Pancreas (tissue), 10 donors: ENCODE results near the gene SIAH2. TPM values are rescaled to one million over a fixed set of nuclear protein-coding genes. Genes with fewer than 3 reads are reported as not detected.

ENCODE experiments used
- ATAC-seq, 4 donors: fragments of 200-7000 bp; cut with Tn5 transposase; one replicate each; pipeline versions ENCODE4 v1.8.0 to v1.9.1; 2020; ENCODE audit warnings: mild to moderate bottlenecking in 4 of 4, moderate library complexity in 4 of 4
- DNase-seq, 6 donors: peaks; one replicate each; pipeline ENCODE4 v3.0.0-alpha.2; 2020
- FAIRE-seq: peaks from 2 replicates; lab custom pipeline; 2012; peaks lifted over from hg19 to GRCh38; lab: Jason Lieb, UNC
- H3K27ac ChIP-seq, 4 donors: fragments of 200-600 bp; sonication (generic); 1 replicate in 3 of 4; 2 replicates in 1 of 4; pipeline versions ENCODE4 v1.5.0 to v1.8.0; 2020
- H3K27me3 ChIP-seq, 4 donors: fragments of 200-600 bp; one replicate each; pipeline ENCODE4 v1.8.0; 2021
- H3K36me3 ChIP-seq, 3 donors: fragments of 200-600 bp; sonication (generic) in 1 of 3; one replicate each; pipeline versions ENCODE4 v1.5.0 to v1.8.0; 2020 to 2021
- H3K4me1 ChIP-seq, 3 donors: fragments of 200-600 bp; one replicate each; pipeline ENCODE4 v1.8.0; 2021
- H3K4me3 ChIP-seq, 4 donors: fragments of 200-600 bp; sonication (generic) in 2 of 4; one replicate each; pipeline versions ENCODE4 v1.5.0 to v1.8.0; 2020 to 2021
- H3K9me3 ChIP-seq, 4 donors: fragments of 200-600 bp; one replicate each; pipeline ENCODE4 v1.8.0; 2021
- CTCF ChIP-seq, 4 donors: fragments of 200-600 bp; sonication (generic) in 3 of 4; IDR thresholded peaks; one replicate each; pipeline versions ENCODE4 v1.5.0 to v1.8.0; 2021; ENCODE audit warnings: antibody characterized with exemption in 4 of 4
- WGBS, 2 donors: extraction: QIAGEN DNeasy Blood & Tissue Kit; methylation state at CpG; one replicate each; pipeline ENCODE4 v1.1.7; 2013; 5-methylcytosine and 5-hydroxymethylcytosine counted together
- intact Hi-C, 3 donors: fragments of 100-400 bp; cut with DNase I; formaldehyde crosslinking; loops; one replicate each; pipeline versions ENCODE4 v1.11.1 to v1.14.2; 2022
- polyA plus RNA-seq, 2 donors: library from polyadenylated mRNA; stranded (reverse); fragments of 200-250 nt; gene quantifications; one replicate each; pipeline ENCODE4 v1.2.3, GENCODE V29; 2013
- total RNA-seq, 6 donors: library from RNA; stranded (reverse); fragmentation: NEBNext Ultra II Directional in 4 of 6; extraction: Animal tissue kit (Norgen Biotek cat#: 25700) in 4 of 6; gene quantifications; one replicate each; pipeline versions ENCODE4 v1.2.1 to v1.2.4, GENCODE V29; 2021 to 2023
- donor health status: healthy with polysubstance abuse.
- donor health status: DM: no; HTN: no; CAD: no; lungs with moderate emphysema.
- donor health status: DM: no; HTN: no; CAD: no.
- donor health status: control.
- donor health status: control.
- donor health status: Bipolar disorder and iron deficiency.
- donor health status: DM: yes; HTN: yes; CAD: no.
- donor health status: DM: no; HTN: no; CAD: no.
- donor health status: DM: no; HTN: no; CAD: no.
- donor health status: DM: yes; HTN: yes; CAD: no.

SIAH2 gene
- total and polyA plus RNA-seq, 8 donors: 5.5 to 14.9 (median 13.1) TPM

DNA sequence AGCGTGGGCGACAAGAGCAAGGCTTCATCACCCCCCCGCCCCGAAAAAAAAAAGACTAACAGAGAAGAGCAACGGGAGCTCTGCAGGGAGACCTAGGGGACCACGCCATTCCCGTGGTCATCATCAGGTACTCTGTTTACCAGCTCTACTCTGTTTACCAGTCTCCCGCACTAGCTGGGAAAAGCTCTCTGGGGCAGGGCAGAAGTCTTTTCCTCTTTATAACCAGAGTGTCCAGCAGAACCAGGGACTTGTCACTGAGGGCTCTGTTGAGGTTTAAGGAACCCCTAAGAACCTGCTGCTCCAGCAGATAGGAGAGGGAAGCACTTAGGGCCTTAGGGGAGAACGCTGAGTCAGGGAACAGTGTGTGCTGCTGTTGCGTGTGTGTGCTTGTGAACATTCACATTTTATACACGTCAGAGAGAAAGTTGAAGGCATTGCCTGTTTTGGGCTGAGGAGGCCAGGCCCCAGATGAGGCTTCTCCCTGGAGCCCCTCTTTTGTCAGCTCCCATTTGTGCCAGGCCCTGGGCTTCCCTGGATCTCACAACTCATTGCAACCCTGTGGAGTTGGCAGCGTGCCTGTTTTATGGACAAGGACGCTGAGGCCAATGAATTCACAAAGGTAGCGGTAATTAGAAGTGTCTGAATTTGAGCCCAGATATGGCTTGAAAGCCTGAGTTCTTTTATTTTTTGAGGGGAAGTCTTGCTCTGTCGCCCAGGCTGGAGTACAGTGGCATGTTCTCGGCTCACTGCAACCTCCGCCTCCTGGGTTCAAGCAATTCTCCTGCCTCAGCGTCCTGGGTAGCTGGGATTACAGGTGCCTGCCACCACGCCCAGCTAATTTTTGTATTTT is 35.1 kb downstream of the SIAH2 start:
- ATAC-seq: peak in 3 of 4 donors; percentile 60 to 70 (median 69)
- FAIRE-seq: no peak
- no peaks in the 10 kb centered on the region for H3K9me3 ChIP-seq
- H3K27me3 ChIP-seq: no peaks in the 10 kb centered on the region
- DNase-seq: no peak
- 84 to 86% methylated on average over 19 of the region's 19 CpGs for whole genome bisulfite sequencing, 2 donors
- no peak for TF ChIP-seq CTCF (IDR thresholded peaks at IDR 0.05)
- H3K4me3 ChIP-seq: no peak overlapping the region
- intact Hi-C loops: loop anchor here in 2 of 3 donors (10.0 kb wide), 3 partner anchors 57 to 427 kb away; no protein-coding TSS in a partner anchor
- no peaks in the 10 kb centered on the region for H3K36me3 ChIP-seq
- H3K4me1 ChIP-seq: peaks cover 0 to 4% (median 4%) of the 10 kb centered on the region in 3 donors
- H3K27ac ChIP-seq: no peak overlapping the region

DNA sequence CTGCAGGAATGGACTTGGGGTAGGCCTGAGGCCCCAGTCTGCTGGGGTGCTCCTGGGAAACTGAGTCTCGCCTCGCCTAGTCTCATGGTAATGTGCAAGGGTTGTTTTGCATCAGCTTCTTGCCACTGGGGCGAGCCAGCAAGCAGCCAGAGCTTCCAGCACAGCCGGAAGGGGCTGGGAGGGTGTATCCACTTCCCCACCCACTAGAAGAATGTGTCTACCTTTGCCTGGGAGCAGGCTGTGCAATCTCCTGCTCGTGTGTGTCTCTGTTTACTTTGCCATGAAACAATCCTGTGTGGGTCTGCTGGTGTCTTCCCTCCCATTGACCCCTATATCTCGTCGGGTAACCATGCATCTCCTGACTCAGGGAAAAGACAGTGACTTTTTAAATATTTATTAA is 37.4 kb downstream of the SIAH2 start:
- Histone ChIP-seq H3K27ac (no peak overlapping the region), H3K4me3 (no peak overlapping the region), H3K36me3 (no peaks in the 10 kb centered on the region), H3K27me3 (no peaks in the 10 kb centered on the region), H3K9me3 (no peaks in the 10 kb centered on the region), H3K4me1 (peaks cover 0 to 4% (median 4%) of the 10 kb centered on the region in 3 donors)
- intact Hi-C loops: loop anchor here in 2 of 3 donors (10.0 kb wide), 3 partner anchors 59 to 429 kb away; no protein-coding TSS in a partner anchor
- 83 to 86% methylated on average over 7 of the region's 7 CpGs for WGBS, 2 donors
- DNase-seq (no peak), ATAC-seq (peak in 1 of 4 donors; percentile 24), FAIRE-seq (no peak)
- no peak for TF ChIP-seq CTCF (IDR thresholded peaks at IDR 0.05)

GRCh38 chr3:150723946-150724345 is 39.0 kb downstream of the SIAH2 start:
- Histone ChIP-seq H3K9me3 (no peaks in the 10 kb centered on the region), H3K4me3 (no peak overlapping the region), H3K36me3 (no peaks in the 10 kb centered on the region), H3K4me1 (peaks cover 0 to 4% (median 0%) of the 10 kb centered on the region in 3 donors), H3K27ac (no peak overlapping the region), H3K27me3 (no peaks in the 10 kb centered on the region)
- FAIRE-seq (no peak), DNase-seq (no peak), ATAC-seq (peak in 2 of 4 donors; percentile 23 to 30)
- WGBS, 2 donors: 78 to 83% methylated on average over 6 of the region's 6 CpGs
- no peak for TF ChIP-seq CTCF (IDR thresholded peaks at IDR 0.05)
- intact Hi-C loops: loop anchor here in 2 of 3 donors (5.0 to 10.0 kb wide), 4 partner anchors 61 to 431 kb away; no protein-coding TSS in a partner anchor

DNA sequence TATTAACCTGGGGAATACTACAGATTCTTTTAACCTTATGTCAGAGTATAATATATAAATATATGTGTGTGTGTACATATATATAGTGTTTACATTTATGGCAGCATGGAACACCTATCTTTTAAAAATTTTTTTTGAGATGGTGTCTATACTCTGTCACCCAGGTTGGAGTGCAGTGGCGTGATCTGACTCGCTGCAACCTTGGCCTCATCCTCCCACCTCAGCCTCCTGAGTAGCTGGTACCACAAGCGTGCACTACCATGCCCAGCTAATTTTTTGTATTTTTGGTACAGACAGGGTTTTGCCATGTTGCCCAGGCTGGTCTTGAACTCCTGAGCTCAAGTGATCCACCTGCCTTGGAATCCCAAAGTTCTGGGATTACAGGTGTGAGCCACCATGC is 40.7 kb downstream of the SIAH2 start:
- Histone ChIP-seq H3K4me3 (no peak overlapping the region), H3K36me3 (no peaks in the 10 kb centered on the region), H3K27me3 (no peaks in the 10 kb centered on the region), H3K27ac (no peak overlapping the region), H3K9me3 (no peaks in the 10 kb centered on the region), H3K4me1 (no peaks in the 10 kb centered on the region)
- intact Hi-C loops: loop anchor here in 2 of 3 donors (5.0 to 10.0 kb wide), 4 partner anchors 63 to 433 kb away; no protein-coding TSS in a partner anchor
- DNase-seq (no peak), ATAC-seq (no peak), FAIRE-seq (no peak)
- no peak for TF ChIP-seq CTCF (IDR thresholded peaks at IDR 0.05)
- 90 to 91% methylated on average over 3 of the region's 3 CpGs for WGBS, 2 donors
